Activated effector memory CD4-positive, alpha-beta T cell treated with Interleukin-2 at 50 U/mL for 16 hours (primary cell): Measurements from ENCODE around the gene ANTKMT.
"Not testable (repeated sequence)": the region's sequence is repeated elsewhere in the genome, so short reads cannot be mapped to it uniquely, and the experiment has no call there.

Experiments
- DNase-seq: peaks from one replicate; pipeline ENCODE4 v3.0.0-alpha.2; 2020

The ANTKMT gene

GRCh38 chr16:728890-729744 lies 8.2 kb downstream of the ANTKMT start:
- no peak for DNase-seq

DNA sequence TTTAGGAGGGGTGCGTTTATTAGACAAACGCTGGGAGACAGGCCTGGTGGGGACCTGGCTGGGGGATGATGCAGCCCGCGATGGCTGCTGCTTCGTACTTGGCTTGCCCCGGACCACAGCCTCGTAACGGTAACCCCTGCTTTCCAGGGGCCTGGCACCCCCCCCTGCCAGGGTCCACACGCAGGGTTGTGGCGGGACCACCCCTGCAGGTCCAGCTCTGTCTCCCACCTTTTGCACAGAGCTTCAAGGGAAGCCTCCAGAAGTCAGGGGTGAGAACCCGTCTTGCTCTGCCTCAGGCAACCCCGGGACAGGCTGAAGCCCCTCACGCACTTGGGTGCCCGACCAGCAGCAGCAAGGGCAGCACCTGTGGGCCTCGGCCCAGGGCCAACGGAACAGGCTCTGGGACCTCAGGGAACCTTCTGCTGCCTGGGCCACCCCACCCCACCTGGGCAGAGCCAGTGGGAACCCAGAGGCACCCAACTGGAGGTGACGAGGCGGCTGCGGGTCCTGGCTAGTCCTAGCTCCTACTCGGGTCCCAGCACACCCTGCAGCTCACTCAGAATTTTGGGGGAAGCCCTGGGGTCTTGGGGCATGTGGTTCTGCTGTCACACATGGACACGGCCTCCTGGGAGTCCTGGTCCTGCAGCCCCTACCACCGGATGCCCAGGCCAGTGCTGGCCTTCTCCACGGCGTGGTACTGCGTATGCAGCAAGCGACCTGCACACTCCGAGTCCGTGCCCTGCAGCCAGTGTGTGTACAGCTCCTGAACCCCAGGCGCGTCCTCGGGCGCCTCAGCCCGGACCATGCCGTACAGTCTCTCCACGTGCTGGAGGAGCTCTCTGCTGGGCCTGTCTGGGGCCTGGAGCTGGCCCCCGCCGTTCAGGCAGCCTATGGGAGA lies 9.1 kb downstream of the ANTKMT start:
- DNase-seq: no peak

GRCh38 chr16:730666-731509 lies 9.9 kb downstream of the ANTKMT start:
- no peak for DNase-seq

- no peak for DNase-seq
These were observed 11.4 kb downstream of the ANTKMT start for GRCh38 chr16:732332-732731.

- DNase-seq: no peak
These were observed 12.0 kb downstream of the ANTKMT start for GRCh38 chr16:732936-733335.

DNA sequence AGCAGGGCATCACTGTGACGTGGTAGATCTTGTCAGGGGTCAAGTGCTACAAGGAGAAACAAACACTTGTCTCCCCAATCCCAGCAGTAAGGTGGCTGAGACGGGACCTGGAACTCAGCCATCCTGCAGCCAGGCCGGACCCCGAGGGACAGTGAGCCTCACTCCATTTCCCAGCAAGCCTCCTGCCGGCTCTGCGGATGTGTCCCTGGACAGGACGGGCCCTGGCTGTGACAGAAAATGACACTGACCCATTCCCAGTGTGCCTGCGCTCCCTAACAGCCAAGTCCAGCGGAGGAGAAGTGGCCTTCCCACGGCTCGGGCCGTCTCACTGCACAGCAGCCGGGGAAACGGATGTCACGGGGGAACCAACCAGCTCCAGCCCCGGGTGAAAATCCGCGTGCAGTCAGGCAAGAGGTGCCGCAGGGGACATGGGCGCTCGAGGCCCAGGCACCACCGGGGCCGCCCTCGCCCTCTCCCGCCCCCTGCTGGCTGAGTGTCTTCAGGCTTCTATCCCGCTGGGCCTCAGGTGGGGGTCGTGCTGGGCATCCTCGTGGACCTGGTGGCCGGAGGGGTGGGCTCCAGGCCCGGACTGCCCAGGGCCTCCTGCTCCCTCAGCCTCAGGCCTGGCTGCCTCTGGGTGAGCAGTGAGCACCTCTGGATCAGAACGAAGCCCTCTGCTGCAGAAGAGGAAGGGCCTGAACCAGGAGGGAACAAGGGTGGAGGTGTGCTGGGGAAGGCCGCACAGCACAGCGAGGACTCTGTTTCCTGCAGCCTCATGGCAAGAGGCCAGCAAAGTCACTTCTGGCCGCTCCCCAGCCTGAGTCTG lies 12.6 kb downstream of the ANTKMT start:
- DNase-seq: no peak

GRCh38 chr16:734208-734980 lies 13.4 kb downstream of the ANTKMT start:
- no peak for DNase-seq

DNA sequence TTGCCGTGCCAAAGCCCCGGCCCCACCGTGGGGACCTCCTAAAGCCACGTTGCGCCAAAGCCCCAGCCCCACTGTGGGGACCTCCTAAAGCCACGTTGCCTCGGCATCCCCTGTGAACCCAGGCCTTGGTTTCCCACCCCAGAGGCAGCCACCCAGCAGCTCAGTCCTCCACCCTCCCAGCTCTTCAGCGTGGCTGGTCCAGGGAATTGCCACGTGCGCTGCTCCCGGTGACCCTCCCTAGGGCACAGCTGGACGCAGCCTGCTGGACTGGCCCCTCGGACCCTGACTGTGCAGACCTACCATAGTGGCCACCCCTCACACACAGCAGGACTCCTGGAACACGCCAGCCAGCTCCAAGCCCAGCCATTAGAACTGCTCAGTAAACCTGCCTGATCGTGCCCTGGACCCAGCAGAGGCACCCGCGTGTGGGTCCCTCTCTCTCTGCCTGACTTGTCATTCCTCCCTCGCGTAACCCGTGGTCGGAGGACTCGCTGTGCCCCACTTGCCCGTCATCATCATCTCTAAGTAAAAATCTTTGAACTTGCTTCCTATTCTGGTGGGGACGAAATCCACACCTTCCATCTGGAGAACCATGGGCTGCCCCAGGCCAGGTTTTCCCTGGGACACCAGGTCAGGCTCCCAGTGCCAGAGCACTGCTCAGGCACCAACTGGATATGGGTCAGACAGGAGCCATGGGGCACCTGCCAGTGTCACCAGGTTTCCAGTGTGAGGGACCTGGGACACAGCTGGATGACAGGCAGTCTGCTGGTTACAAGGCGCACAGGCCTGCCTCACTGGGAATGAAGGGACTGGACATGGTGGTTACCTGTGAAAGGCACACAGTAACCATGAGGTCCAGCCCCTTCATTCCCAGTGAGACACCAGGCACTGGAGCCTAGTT lies 14.3 kb downstream of the ANTKMT start:
- DNase-seq: no peak

DNA sequence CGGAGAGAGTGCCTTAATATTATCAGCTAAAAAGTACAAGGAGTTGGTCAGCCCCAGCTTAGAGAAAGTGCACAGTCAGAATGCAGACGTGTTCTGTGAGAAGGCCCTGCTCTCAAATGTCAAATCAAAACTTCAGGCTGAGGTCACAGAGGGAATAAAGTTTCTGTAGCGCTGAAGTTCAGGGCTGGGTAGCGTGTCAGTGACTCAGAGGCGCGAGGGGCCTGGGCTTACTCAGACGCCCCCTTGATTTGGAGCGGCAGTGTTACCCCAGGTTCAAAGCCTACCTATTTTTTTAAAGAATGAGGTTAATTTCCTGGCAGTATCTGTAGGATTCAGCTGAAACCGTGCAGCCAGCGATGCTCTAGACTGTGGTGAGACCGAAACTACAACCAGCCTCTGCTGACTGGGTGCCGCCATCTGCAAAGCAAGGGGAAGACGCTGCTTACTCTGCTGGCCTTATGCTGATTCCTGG lies 15.1 kb downstream of the ANTKMT start:
- DNase-seq: no peak

- DNase-seq: no peak
These were observed 16.1 kb downstream of the ANTKMT start for GRCh38 chr16:736936-737481.

GRCh38 chr16:739560-740458 lies 18.9 kb downstream of the ANTKMT start:
- no peak for DNase-seq

GRCh38 chr16:740459-740763 lies 19.5 kb downstream of the ANTKMT start:
- DNase-seq: no peak

DNA sequence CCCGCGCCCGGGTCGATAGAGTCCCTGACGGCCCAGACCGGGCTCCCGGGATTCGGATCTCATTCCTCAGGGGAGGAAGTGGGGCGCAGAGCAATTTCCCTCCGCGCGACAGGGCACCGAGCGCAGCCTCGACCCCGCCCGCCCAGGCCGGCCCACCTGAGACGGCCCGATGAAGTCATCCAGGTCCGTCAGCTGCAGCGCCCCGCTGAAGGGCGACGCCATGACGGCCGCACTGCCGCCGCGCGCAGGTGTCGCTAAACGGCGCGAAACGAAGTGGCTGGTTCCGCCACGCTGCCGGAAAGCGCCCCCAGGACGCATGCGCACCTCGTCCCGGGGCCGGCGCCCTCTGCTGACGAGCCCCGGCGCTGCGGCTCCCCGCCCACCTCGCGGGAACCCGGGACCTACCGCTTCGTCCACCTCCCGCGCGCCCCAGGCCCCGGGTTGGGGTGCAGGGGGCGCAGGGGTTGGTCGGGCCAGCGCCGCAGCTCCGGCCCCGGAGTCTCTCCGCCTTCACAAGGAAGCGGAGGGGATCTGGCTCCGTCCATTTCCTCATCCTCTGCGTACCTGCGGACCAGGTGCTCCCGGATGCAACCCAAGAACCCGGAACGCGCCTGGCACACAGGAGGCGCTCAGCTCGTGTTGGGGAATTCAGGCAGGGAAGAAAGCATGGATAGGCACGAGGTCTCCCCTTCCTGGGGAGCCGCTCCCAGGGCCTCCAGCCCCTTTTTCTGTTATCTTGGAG lies 20.0 kb downstream of the ANTKMT start, which contains the start of gene CIAO3:
CIAO3 (minus strand) TSS at position 234 of the 742 bp plus-strand sequence; CDS start at position 222, 12 bp downstream.
- DNase-seq: peak; percentile 85

DNA sequence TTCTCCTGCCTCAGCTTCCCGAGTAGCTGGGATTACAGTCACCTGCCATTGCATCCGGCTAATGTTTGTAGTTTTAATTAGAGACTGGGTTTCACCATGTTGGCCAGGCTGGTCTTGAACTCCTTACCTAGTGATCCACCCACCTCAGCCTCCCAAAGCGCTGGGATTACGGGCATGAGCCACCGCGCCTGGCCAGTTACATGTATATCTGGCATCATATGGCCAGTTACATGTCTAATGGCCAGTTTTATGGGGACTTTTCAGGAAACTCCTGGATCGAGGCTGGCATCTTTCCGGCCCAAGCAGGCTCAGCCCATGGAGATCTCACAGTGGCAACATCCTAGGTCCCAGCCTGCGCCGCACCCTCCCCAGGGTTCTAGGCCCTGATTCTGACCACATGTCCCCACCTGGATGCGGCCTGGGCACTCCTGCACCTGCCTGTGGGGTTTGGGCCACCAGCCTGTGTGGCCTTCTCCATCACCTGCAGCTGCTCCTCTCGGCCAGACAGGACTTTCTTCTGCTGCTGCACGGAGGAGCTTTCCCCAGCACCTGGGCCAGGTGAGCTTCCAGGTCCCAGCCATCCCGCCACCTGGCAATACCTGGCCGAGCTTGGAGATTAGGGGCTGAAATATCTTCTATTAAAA lies 21.2 kb downstream of the ANTKMT start:
- DNase-seq: no peak

DNA sequence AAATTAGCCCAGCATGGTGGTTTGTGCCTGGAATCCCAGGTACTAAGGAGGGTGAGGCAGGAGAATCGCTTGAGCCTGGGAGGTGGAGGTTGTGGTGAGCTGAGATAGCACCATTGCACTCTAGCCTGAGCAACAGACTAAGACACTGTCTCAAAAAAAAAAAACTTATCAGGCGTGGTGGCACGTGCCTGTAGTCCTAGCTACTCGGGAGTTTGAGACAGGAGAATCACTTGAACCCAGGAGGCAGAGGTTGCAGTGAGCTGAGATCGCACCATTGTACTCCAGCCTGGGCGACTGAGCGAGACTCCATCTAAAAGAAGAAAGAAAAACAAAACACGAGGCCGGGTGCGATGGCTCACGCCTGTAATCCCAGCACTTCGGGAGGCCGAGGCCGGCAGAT lies 21.9 kb downstream of the ANTKMT start:
- DNase-seq: not testable (repeated sequence)

GRCh38 chr16:743794-744500 lies 23.0 kb downstream of the ANTKMT start:
- no peak for DNase-seq

DNA sequence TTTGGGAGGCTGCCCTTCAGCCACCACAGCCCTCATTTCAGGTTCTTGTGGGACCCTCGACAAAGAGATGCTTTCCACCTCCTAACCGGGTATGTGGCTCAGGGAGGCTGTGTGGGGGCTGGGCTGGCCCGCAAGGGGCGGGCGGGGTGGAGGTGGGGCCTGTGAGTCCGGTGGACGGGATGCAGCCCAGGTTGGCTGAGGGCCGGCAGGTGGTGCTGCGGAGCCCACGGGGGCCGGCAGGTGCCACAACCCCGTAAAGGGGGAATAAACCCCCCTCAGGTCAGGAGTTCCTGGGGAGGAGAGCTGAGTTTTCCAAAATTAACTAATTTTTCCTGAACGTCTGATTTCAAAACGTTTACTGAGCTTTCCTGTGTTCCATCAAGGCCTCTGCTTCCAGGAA lies 24.8 kb downstream of the ANTKMT start:
- DNase-seq: no peak
